ENCODE results near the gene GPR52.

DNA sequence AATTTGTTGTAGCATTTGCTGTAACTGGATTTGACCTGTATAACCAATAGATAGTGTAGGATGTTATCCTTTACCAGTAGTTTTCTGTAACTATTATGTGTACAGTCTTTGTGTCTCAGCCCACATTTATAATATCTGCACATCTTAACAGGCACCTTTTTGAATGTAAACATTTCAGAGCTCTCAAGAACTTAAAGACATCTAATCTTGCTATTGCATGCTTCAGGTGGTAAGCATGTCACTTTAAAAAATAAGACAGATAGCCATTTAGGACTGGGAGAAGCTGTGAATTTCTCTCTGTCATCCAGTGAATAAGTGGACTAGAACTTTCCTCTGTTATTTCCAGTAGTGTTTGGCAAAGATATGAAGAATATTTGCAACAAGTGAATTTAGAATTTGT lies 22.6 kb upstream of the GPR52 start:
- no peak for TF ChIP-seq ZNF565 (CRISPR knock-in tag; conservative IDR thresholded peaks at IDR 0.05; ENCODE audit: low read depth)
- TF ChIP-seq, protein P1, sequence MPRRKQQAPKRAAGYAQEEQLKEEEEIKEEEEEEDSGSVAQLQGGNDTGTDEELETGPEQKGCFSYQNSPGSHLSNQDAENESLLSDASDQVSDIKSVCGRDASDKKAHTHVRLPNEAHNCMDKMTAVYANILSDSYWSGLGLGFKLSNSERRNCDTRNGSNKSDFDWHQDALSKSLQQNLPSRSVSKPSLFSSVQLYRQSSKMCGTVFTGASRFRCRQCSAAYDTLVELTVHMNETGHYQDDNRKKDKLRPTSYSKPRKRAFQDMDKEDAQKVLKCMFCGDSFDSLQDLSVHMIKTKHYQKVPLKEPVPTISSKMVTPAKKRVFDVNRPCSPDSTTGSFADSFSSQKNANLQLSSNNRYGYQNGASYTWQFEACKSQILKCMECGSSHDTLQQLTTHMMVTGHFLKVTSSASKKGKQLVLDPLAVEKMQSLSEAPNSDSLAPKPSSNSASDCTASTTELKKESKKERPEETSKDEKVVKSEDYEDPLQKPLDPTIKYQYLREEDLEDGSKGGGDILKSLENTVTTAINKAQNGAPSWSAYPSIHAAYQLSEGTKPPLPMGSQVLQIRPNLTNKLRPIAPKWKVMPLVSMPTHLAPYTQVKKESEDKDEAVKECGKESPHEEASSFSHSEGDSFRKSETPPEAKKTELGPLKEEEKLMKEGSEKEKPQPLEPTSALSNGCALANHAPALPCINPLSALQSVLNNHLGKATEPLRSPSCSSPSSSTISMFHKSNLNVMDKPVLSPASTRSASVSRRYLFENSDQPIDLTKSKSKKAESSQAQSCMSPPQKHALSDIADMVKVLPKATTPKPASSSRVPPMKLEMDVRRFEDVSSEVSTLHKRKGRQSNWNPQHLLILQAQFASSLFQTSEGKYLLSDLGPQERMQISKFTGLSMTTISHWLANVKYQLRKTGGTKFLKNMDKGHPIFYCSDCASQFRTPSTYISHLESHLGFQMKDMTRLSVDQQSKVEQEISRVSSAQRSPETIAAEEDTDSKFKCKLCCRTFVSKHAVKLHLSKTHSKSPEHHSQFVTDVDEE (CRISPR knock-in tag; IDR thresholded peaks at IDR 0.05): no peak
- no peak for TF ChIP-seq RARB (CRISPR knock-in tag; IDR thresholded peaks at IDR 0.05)
- TF ChIP-seq ARNTL (CRISPR knock-in tag; IDR thresholded peaks at IDR 0.05; ENCODE audit: borderline replicate concordance, low read depth): no peak
- TF ChIP-seq BACH2 (CRISPR knock-in tag; IDR thresholded peaks at IDR 0.05; ENCODE audit: borderline replicate concordance): no peak
- TF ChIP-seq TCF4 (CRISPR knock-in tag; IDR thresholded peaks at IDR 0.05; ENCODE audit: borderline replicate concordance): no peak
- TF ChIP-seq ZFP3 (CRISPR knock-in tag; IDR thresholded peaks at IDR 0.05): no peak
- TF ChIP-seq, protein P2, sequence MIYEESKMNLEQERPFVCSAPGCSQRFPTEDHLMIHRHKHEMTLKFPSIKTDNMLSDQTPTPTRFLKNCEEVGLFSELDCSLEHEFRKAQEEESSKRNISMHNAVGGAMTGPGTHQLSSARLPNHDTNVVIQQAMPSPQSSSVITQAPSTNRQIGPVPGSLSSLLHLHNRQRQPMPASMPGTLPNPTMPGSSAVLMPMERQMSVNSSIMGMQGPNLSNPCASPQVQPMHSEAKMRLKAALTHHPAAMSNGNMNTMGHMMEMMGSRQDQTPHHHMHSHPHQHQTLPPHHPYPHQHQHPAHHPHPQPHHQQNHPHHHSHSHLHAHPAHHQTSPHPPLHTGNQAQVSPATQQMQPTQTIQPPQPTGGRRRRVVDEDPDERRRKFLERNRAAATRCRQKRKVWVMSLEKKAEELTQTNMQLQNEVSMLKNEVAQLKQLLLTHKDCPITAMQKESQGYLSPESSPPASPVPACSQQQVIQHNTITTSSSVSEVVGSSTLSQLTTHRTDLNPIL (CRISPR knock-in tag; IDR thresholded peaks at IDR 0.05; ENCODE audit: low read depth): no peak
- TF ChIP-seq OSR1 (CRISPR knock-in tag; IDR thresholded peaks at IDR 0.05): no peak
- TF ChIP-seq, protein P3, sequence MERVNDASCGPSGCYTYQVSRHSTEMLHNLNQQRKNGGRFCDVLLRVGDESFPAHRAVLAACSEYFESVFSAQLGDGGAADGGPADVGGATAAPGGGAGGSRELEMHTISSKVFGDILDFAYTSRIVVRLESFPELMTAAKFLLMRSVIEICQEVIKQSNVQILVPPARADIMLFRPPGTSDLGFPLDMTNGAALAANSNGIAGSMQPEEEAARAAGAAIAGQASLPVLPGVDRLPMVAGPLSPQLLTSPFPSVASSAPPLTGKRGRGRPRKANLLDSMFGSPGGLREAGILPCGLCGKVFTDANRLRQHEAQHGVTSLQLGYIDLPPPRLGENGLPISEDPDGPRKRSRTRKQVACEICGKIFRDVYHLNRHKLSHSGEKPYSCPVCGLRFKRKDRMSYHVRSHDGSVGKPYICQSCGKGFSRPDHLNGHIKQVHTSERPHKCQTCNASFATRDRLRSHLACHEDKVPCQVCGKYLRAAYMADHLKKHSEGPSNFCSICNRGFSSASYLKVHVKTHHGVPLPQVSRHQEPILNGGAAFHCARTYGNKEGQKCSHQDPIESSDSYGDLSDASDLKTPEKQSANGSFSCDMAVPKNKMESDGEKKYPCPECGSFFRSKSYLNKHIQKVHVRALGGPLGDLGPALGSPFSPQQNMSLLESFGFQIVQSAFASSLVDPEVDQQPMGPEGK (CRISPR knock-in tag; IDR thresholded peaks at IDR 0.05; ENCODE audit: borderline replicate concordance): no peak
